HG02798 (cell line): ENCODE data around the gene KRT3.

Experiments
- ATAC-seq: cut with Tn5 transposase; IDR thresholded peaks from one replicate; pipeline ENCODE4 v1.9.1; 2021; ENCODE audit warnings: mild to moderate bottlenecking; ENCODE audit not compliant: unreplicated experiment, poor library complexity

Gene KRT3

GRCh38 chr12:52787324-52788191 is 8.4 kb downstream of the KRT3 start:
- no peak for ATAC-seq

DNA sequence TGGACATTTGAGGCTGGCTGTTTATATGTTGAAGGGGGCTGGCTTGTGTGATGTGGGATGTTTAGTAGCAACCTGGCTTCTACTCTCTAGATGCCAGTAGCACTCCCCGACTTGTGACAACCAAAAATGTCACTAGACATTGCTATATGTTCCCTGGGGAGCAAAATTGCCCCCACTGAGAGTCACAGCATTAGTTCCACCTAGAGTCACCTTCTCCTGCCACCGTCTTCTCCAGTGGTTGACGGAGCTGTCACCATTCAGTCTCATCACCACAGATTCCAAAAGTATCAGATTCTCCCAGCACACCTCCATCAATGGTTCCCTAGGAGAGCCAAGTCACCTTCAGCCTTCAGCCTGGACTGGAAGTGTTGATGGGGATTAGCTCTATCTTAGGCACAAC is 11.0 kb downstream of the KRT3 start:
- ATAC-seq: no peak

DNA sequence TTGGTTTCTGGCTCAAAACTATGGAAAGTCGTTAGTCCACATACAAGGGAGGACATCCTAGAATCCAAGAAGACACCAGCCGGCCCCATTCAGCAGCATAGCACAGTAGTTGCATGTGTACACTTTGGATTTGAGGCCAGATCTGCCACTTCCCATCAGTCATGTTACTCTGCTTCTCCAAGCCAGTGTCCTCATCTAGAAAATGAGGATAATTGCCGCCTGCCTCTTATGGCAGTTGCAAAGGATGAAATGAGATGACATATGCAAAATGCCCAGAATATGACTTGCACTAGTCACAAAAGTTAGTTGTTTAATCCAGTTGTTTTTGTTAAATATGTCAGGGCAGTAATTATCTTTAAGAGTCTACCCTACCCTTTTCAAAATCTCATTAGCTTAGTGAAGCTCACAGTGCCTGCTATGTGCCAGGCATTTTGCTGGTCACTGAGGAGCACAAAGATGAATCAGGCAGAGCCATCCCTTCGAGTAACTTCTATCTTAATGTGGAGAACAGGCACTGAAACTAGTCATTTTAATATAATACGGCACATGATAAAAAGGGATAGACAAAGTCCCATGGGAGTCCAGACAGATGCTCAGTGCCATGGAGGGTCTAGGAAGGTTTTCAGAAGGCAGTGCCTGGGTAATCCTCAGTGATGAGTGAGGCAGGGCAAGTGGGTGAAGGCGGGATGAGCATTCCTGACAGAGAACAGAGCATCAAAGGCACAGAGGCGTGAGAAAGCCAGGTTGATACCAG is 12.2 kb downstream of the KRT3 start:
- no peak for ATAC-seq

- ATAC-seq: no peak
These were observed 13.4 kb downstream of the KRT3 start for GRCh38 chr12:52782502-52782901.

DNA sequence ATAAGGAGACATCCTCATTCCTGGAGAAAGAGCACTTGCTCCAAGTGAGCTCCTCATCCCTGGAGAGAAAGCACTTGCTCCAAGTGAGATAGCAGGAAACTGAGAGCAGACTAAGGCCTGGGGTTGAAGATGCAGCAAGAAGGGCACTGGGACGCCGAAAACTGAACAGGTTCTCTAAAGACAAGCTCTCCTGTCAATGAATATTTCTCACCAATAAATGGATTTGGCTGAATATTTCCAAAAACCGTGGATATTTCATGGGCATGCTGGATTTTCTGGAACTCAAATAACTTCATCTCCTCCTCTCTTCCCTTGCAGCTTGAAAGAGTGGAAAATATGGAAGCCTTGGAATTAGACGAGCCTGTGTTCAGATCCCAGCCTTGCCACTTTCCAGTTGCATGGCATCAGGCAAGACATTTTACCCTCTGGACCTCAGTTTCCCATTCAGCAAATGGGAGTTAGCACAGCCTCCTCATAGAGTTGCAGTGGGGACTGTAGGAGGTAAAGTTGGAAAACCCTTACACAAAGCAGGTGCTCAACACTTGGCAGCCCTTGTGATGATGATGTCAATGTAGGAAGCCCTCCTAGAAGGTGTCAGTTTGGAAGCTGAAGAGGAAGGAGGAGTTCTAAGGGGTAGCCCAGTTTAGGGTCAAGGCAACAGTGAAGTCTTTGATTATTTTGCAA is 14.4 kb downstream of the KRT3 start:
- ATAC-seq: no peak

GRCh38 chr12:52779914-52780313 is 16.0 kb downstream of the KRT3 start:
- ATAC-seq: no peak

GRCh38 chr12:52778833-52779232 is 17.1 kb downstream of the KRT3 start:
- no peak for ATAC-seq

DNA sequence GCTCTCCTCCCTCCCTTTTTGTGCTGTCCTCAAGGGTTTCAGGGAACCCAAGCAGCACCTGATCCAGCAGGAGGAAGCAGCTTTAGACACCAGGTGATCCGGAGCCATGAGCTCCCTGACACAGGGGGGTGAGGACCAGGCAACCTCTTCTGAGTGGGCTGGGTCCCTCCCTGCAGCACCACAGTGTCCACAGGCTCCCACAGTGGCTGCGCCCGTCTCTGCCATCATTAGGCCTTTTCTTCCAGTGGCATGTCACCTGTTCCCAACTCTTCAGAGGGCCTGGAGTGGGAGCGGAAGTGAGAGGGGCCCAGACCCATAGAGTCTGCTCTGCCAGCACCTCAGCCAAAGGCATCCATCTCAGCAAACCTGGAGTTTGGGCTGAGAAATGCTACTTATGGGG is 18.4 kb downstream of the KRT3 start:
- ATAC-seq: no peak

DNA sequence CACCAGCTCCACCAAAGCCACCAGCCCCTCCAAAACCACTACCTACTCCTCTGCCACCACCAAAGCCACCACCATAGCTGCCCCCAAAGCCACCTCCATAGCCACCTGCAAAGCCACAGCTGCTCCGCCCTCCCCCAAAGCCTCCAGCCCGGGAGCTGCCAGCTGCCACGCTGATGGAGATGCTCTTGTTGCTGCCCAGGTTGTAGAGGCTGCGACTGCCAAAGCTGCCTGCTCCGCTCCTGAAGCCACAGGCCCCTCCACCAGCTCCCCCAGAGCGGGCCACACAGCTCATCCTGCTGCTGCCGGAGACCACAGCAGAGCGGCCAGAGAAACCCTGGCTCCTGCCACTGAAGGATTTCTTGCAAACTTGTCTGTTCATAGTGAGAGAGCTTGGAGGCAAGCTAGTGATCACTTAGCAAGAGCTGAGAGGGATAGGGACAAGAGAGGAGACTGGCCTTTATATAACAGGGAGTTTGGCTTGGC is 19.0 kb downstream of the KRT3 start, which contains the start of gene KRT76:
KRT76 (minus strand) TSS at position 433 of the 483 bp plus-strand sequence; CDS start at position 379, 54 bp downstream.
- ATAC-seq: no peak

- no peak for ATAC-seq
These were observed 19.5 kb downstream of the KRT3 start for GRCh38 chr12:52776435-52776834.

GRCh38 chr12:52774629-52775250 is 21.2 kb downstream of the KRT3 start:
- ATAC-seq: no peak

DNA sequence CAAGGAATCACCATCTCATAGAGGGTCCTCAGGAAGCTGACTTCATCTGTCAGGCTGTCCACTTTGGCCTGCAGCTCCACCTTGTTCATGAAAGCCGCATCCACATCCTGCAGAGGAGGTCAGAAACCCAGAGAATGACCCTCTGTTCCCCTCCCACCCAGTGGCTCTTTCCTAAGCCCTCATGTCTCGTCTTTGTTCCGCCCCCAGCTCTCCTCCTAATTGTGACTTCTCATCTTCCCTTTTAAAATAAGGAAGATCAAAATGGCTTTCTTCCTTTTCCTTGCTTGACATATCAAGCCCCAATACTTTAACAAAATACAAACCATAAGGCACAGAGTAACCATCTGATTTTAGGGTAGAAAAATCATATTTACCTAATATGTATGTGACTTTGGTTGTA is 23.1 kb downstream of the KRT3 start:
- no peak for ATAC-seq

- no peak for ATAC-seq
These were observed 23.7 kb downstream of the KRT3 start for GRCh38 chr12:52772188-52772587.

DNA sequence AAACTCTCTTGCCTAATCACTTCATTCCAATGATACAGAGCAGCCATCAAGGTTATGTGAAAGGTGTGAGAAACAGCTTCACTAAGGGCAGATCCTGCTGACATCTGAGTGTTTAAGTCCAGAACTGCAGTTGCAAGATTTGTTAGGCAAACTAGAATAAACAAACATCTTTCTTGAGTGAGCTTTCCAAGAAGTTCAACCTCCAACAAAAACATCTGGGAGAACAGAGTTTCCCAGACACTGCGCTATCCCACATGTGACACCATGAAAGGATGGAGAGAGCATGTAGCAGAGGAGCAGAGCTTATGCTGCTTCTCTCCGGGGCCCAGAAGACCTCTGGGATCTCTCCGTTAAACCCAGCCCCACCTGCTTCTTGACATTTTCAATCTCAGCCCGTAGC is 24.4 kb downstream of the KRT3 start:
- ATAC-seq: no peak

- ATAC-seq: no peak
These were observed 24.8 kb downstream of the KRT3 start for GRCh38 chr12:52771088-52771487.

DNA sequence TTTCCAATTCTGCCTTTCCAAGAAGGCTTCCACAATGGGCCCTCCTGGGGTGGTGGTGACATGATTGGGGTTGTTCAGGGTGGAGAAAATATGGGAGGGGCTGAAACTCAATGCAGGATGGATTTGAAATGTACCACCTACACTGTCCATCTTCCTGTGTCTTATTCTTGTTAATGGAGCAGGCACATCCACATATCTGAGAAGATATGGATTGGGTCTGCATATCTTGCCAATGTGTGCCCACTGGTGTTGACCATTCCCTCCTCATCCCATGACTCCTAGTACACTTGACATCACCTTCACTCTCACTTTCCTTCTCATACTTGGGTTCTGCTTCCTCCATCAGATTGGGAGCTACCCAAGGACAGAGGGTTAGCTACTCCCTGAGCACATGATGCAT is 26.0 kb downstream of the KRT3 start:
- ATAC-seq: no peak

DNA sequence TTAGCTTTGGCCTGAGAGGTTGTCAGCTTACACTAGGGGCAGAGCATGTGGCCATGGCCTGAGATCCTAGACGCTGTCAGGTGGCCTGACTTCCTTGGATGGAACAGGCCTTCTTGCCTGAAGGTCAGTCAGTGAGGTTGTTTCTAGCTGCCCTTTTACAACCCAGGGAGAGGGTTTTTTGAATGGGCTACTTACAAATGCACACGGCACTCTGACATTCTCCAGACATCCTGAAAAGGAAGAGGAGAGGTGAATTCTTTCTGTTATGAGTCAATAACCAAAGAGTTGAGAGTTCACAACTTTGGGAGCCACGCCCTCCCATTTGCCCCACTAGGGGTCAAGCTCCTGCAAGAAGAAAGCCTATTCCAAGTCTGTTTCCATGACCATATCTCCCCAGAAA is 26.6 kb downstream of the KRT3 start:
- ATAC-seq: no peak

- no peak for ATAC-seq
These were observed 27.3 kb downstream of the KRT3 start for GRCh38 chr12:52768479-52769200.

DNA sequence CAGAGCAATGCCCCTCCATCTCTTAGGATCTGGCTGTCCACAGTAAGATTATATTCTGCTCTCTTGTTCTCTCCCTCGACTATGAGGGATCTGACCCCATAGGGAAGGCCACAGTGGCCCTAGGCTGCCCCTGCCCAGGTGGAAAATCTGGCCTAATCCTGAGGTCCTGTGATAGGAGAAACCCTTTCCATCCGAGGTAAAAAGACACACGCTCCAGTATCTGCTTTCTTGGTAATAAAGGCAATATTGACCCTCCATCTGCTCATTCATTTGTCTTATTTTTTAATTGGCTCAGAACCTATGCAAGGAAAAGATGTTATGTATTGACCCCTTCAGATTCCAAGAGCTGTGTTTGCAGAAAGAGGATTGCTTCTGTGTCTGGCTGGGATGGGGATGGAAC is 28.5 kb downstream of the KRT3 start:
- no peak for ATAC-seq

DNA sequence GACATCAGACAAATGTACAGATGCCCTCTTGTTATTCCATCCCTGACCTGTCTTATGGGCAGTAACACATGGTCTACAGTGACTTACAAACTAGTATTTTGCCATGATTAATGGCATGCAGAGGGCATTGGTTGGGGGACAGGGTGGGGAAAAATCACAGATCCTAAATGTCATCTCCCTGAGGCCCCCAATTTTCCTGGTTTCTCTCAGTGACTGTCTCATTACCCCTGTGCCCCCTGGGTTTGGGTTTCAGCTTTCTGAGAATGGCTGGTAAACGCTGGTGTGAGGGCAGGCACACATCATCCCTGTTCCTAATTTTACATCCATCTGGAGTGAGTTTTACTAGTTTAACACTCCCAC is 28.9 kb downstream of the KRT3 start:
- no peak for ATAC-seq
